Measurements from ENCODE around the gene SLC43A2. TPM values are rescaled to one million over a fixed set of nuclear protein-coding genes. Genes with fewer than 3 reads are reported as not detected.
"Not testable (repeated sequence)": the region's sequence is repeated elsewhere in the genome, so short reads cannot be mapped to it uniquely, and the experiment has no call there.

The SLC43A2 gene
- total and polyA plus RNA-seq, 2 donors (not counting 1 experiment from before 2014, with no cell fraction given), result 8.4 to 13.7 TPM

- DNase-seq (ENCODE audit: low read depth in 2 of 2), result no peak
- no peaks in the 10 kb centered on the region for H3K9me3 ChIP-seq (ENCODE audit: control insufficient read depth, insufficient read depth, low read depth, low read length)
- H2AFZ ChIP-seq (ENCODE audit: low read length), result no peak overlapping the region
- no peak overlapping the region for H3K4me3 ChIP-seq (replicated peaks in 1 of 4; ENCODE audit: control extremely low read depth in 1 of 4, insufficient read depth in 1 of 4, low read depth in 3 of 4, low read length in 4 of 4)
- H3K27me3 ChIP-seq (ENCODE audit: control insufficient read depth, insufficient read depth, low read length), result peaks cover 2% of the 10 kb centered on the region
- TF ChIP-seq CTCF (conservative IDR thresholded peaks at IDR 0.05 in 1 of 2, IDR thresholded peaks at IDR 0.05 in 1 of 2; ENCODE audit: low read depth in 1 of 2, low read length in 2 of 2) (no peak), EZH2 (IDR thresholded peaks at IDR 0.05; ENCODE audit: low read length, missing control alignments) (no peak)
- H3K9ac ChIP-seq (ENCODE audit: insufficient read depth, low read length), result no peak overlapping the region
- H3K79me2 ChIP-seq (ENCODE audit: control insufficient read depth, insufficient read depth, low read length), result peaks cover 32% of the 10 kb centered on the region
- no peak overlapping the region for H3K4me2 ChIP-seq (ENCODE audit: extremely low read depth, insufficient read depth, low read length)
- no peaks in the 10 kb centered on the region for H3K36me3 ChIP-seq (ENCODE audit: control insufficient read depth, insufficient read depth, low read length)
- H4K20me1 ChIP-seq (ENCODE audit: control insufficient read depth, extremely low read depth, insufficient read depth, low read length), result no peaks in the 10 kb centered on the region
- no peaks in the 10 kb centered on the region for H3K4me1 ChIP-seq (ENCODE audit: control insufficient read depth, extremely low read depth, insufficient read depth, low read length)
- H3K27ac ChIP-seq (ENCODE audit: insufficient read depth, low read length), result no peak overlapping the region
These were observed 64.6 kb downstream of the SLC43A2 start for GRCh38 chr17:1563786-1564613.

- not testable (repeated sequence) for H2AFZ ChIP-seq (ENCODE audit: low read length); DNase-seq (ENCODE audit: low read depth in 2 of 2); H3K9ac ChIP-seq (ENCODE audit: insufficient read depth, low read length); H3K27me3 ChIP-seq (ENCODE audit: control insufficient read depth, insufficient read depth, low read length); H4K20me1 ChIP-seq (ENCODE audit: control insufficient read depth, extremely low read depth, insufficient read depth, low read length); H3K9me3 ChIP-seq (ENCODE audit: control insufficient read depth, insufficient read depth, low read depth, low read length); H3K27ac ChIP-seq (ENCODE audit: insufficient read depth, low read length); H3K36me3 ChIP-seq (ENCODE audit: control insufficient read depth, insufficient read depth, low read length); H3K4me3 ChIP-seq (replicated peaks in 1 of 4; ENCODE audit: control extremely low read depth in 1 of 4, insufficient read depth in 1 of 4, low read depth in 3 of 4, low read length in 4 of 4); H3K4me1 ChIP-seq (ENCODE audit: control insufficient read depth, extremely low read depth, insufficient read depth, low read length); H3K4me2 ChIP-seq (ENCODE audit: extremely low read depth, insufficient read depth, low read length)
- peaks cover 35% of the 10 kb centered on the region for H3K79me2 ChIP-seq (ENCODE audit: control insufficient read depth, insufficient read depth, low read length)
These were observed 65.2 kb downstream of the SLC43A2 start for GRCh38 chr17:1563471-1563785.

GRCh38 chr17:1562176-1562643 lies 66.4 kb downstream of the SLC43A2 start:
- Histone ChIP-seq H3K9me3 (ENCODE audit: control insufficient read depth, insufficient read depth, low read depth, low read length) (no peaks in the 10 kb centered on the region), H3K27ac (ENCODE audit: insufficient read depth, low read length) (peak overlapping the region; percentile 72), H3K4me2 (ENCODE audit: extremely low read depth, insufficient read depth, low read length) (peak overlapping the region; percentile 94), H3K9ac (ENCODE audit: insufficient read depth, low read length) (peak overlapping the region; percentile 84), H3K4me1 (ENCODE audit: control insufficient read depth, extremely low read depth, insufficient read depth, low read length) (no peaks in the 10 kb centered on the region), H3K36me3 (ENCODE audit: control insufficient read depth, insufficient read depth, low read length) (no peaks in the 10 kb centered on the region), H3K27me3 (ENCODE audit: control insufficient read depth, insufficient read depth, low read length) (no peaks in the 10 kb centered on the region), H3K79me2 (ENCODE audit: control insufficient read depth, insufficient read depth, low read length) (peaks cover 40% of the 10 kb centered on the region), H4K20me1 (ENCODE audit: control insufficient read depth, extremely low read depth, insufficient read depth, low read length) (no peaks in the 10 kb centered on the region), H3K4me3 (replicated peaks in 1 of 4; ENCODE audit: control extremely low read depth in 1 of 4, insufficient read depth in 1 of 4, low read depth in 3 of 4, low read length in 4 of 4) (peak overlapping the region; percentile 63 to 80 (median 76)), H2AFZ (ENCODE audit: low read length) (no peak overlapping the region)
- peak in 1 of 2 donors; percentile 40 for DNase-seq (ENCODE audit: low read depth in 2 of 2)
- TF ChIP-seq EZH2 (IDR thresholded peaks at IDR 0.05; ENCODE audit: low read length, missing control alignments) (no peak), CTCF (conservative IDR thresholded peaks at IDR 0.05 in 1 of 2, IDR thresholded peaks at IDR 0.05 in 1 of 2; ENCODE audit: low read depth in 1 of 2, low read length in 2 of 2) (no peak)
